Fibroblast of lung (primary cell): ENCODE results near the gene CACNG4. TPM values are rescaled to one million over a fixed set of nuclear protein-coding genes. Genes with fewer than 3 reads are reported as not detected.

Experiments
- DNase-seq, 2 donors: peaks; one replicate each; pipeline versions ENCODE4 v3.0.0 to v3.0.0-alpha.2; 2010; ENCODE audit warnings: low read depth in 2 of 2
- H2AFZ ChIP-seq: 2 replicates; pipeline ENCODE4 v1.5.1; 2012; ENCODE audit warnings: low read length, control low read depth, inconsistent platforms
- H3K27ac ChIP-seq: 2 replicates; pipeline ENCODE4 v1.5.1; 2011; ENCODE audit warnings: low read length, control low read depth; ENCODE audit not compliant: insufficient read depth
- H3K27me3 ChIP-seq: 2 replicates; pipeline ENCODE4 v1.5.1; 2011; ENCODE audit warnings: mild to moderate bottlenecking, low read length; ENCODE audit not compliant: control insufficient read depth, insufficient read depth
- H3K36me3 ChIP-seq: 2 replicates; pipeline ENCODE4 v1.5.1; 2011; ENCODE audit warnings: low read length; ENCODE audit not compliant: control insufficient read depth, insufficient read depth
- H3K4me1 ChIP-seq: 2 replicates; pipeline ENCODE4 v1.5.1; 2011; ENCODE audit warnings: low read length; ENCODE audit not compliant: control insufficient read depth, insufficient read depth; ENCODE audit errors: extremely low read depth
- H3K4me2 ChIP-seq: 2 replicates; pipeline ENCODE4 v1.5.1; 2011; ENCODE audit warnings: low read length, control low read depth; ENCODE audit not compliant: insufficient read depth; ENCODE audit errors: extremely low read depth
- H3K4me3 ChIP-seq, 4 experiments: fragments of 200-600 bp in 1 of 4; sonication (generic) in 1 of 4; replicated peaks in 1 of 4; 2 replicates each; pipeline ENCODE4 v1.5.1; 2011 to 2016; ENCODE audit warnings: low read length in 4 of 4, low read depth in 3 of 4, mild to moderate bottlenecking in 3 of 4, control low read depth in 2 of 4, inconsistent platforms in 1 of 4, mixed read lengths in 1 of 4; ENCODE audit not compliant: insufficient read depth in 1 of 4; ENCODE audit errors: control extremely low read depth in 1 of 4
- H3K79me2 ChIP-seq: 2 replicates; pipeline ENCODE4 v1.5.1; 2012; ENCODE audit warnings: mild to moderate bottlenecking, low read length, inconsistent platforms; ENCODE audit not compliant: control insufficient read depth, insufficient read depth
- H3K9ac ChIP-seq: 2 replicates; pipeline ENCODE4 v1.5.1; 2011; ENCODE audit warnings: mild to moderate bottlenecking, low read length, control low read depth; ENCODE audit not compliant: insufficient read depth
- H3K9me3 ChIP-seq: 2 replicates; pipeline ENCODE4 v1.5.1; 2012; ENCODE audit warnings: low read depth, low read length; ENCODE audit not compliant: control insufficient read depth, insufficient read depth
- H4K20me1 ChIP-seq: 2 replicates; pipeline ENCODE4 v1.5.1; 2011; ENCODE audit warnings: low read length; ENCODE audit not compliant: control insufficient read depth, insufficient read depth; ENCODE audit errors: extremely low read depth
- CTCF ChIP-seq, 2 donors: IDR thresholded peaks in 1 of 2; conservative IDR thresholded peaks in 1 of 2; 1 replicate in 1 of 2; 2 replicates in 1 of 2; pipeline ENCODE4 v1.5.1; 2011 to 2012; ENCODE audit warnings: low read length in 2 of 2, control low read depth in 1 of 2, inconsistent platforms in 1 of 2, low read depth in 1 of 2, mild to moderate bottlenecking in 1 of 2
- EZH2 ChIP-seq: IDR thresholded peaks from 2 replicates; pipeline ENCODE4 v1.5.1; 2012; ENCODE audit warnings: low read length, control low read depth, mild to moderate bottlenecking; ENCODE audit errors: missing control alignments
- polyA plus RNA-seq, 2 donors: library from polyadenylated mRNA; depleted of rRNA in 1 of 2; stranded (reverse) in 1 of 2; unstranded in 1 of 2; fragments of >200 nt; gene quantifications; 2 replicates each; pipeline ENCODE4 v1.2.1, GENCODE V29; 2011 to 2012; ENCODE audit warnings: missing spikeins in 1 of 2
- total RNA-seq: library from RNA; depleted of rRNA; stranded (reverse); fragments of >200 nt; gene quantifications from 2 replicates; pipeline ENCODE4 v1.2.1, GENCODE V29; 2014

CACNG4 gene
- total and polyA plus RNA-seq, 2 donors (not counting 1 experiment from before 2014, with no cell fraction given): not detected

GRCh38 chr17:66938656-66939055 lies 25.9 kb upstream of the CACNG4 start:
- H3K79me2 ChIP-seq: no peaks in the 10 kb centered on the region
- no peak overlapping the region for H3K27ac ChIP-seq

GRCh38 chr17:66939461-66940114 lies 24.9 kb upstream of the CACNG4 start:
- TF ChIP-seq EZH2 (no peak), CTCF (conservative IDR thresholded peaks at IDR 0.05 in 1 of 2, IDR thresholded peaks at IDR 0.05 in 1 of 2; ENCODE audit: low read depth in 1 of 2, low read length in 2 of 2) (no peak)
- no peak for DNase-seq
- peaks cover 17% of the 10 kb centered on the region for H3K27me3 ChIP-seq
- no peaks in the 10 kb centered on the region for H3K79me2 ChIP-seq
- H3K4me1 ChIP-seq: no peaks in the 10 kb centered on the region
- no peaks in the 10 kb centered on the region for H3K36me3 ChIP-seq
- no peak overlapping the region for H3K4me3 ChIP-seq
- H2AFZ ChIP-seq: no peak overlapping the region
- H3K9me3 ChIP-seq: no peaks in the 10 kb centered on the region
- no peak overlapping the region for H3K9ac ChIP-seq
- H3K4me2 ChIP-seq: no peak overlapping the region
- H3K27ac ChIP-seq: no peak overlapping the region
- H4K20me1 ChIP-seq: no peaks in the 10 kb centered on the region

More at GRCh38 chr17:66938656-66939055, 25.9 kb upstream of the CACNG4 start:
- no peaks in the 10 kb centered on the region for H3K9me3 ChIP-seq
- no peak overlapping the region for H3K9ac ChIP-seq
- TF ChIP-seq CTCF (conservative IDR thresholded peaks at IDR 0.05 in 1 of 2, IDR thresholded peaks at IDR 0.05 in 1 of 2; ENCODE audit: low read depth in 1 of 2, low read length in 2 of 2) (no peak), EZH2 (no peak)
- no peak overlapping the region for H2AFZ ChIP-seq
- peaks cover 15% of the 10 kb centered on the region for H3K27me3 ChIP-seq
- no peak overlapping the region for H3K4me3 ChIP-seq
- no peaks in the 10 kb centered on the region for H3K4me1 ChIP-seq
- H3K36me3 ChIP-seq: no peaks in the 10 kb centered on the region
- H3K4me2 ChIP-seq: no peak overlapping the region
- no peak for DNase-seq
- H4K20me1 ChIP-seq: no peaks in the 10 kb centered on the region

GRCh38 chr17:66941249-66941648 lies 23.3 kb upstream of the CACNG4 start:
- Histone ChIP-seq H3K4me3 (no peak overlapping the region), H3K4me2 (no peak overlapping the region), H3K4me1 (no peaks in the 10 kb centered on the region), H3K27me3 (peaks cover 22% of the 10 kb centered on the region), H3K9ac (no peak overlapping the region), H3K36me3 (no peaks in the 10 kb centered on the region), H3K9me3 (no peaks in the 10 kb centered on the region), H3K27ac (no peak overlapping the region), H2AFZ (no peak overlapping the region), H3K79me2 (no peaks in the 10 kb centered on the region), H4K20me1 (no peaks in the 10 kb centered on the region)
- DNase-seq: no peak
- TF ChIP-seq CTCF (conservative IDR thresholded peaks at IDR 0.05 in 1 of 2, IDR thresholded peaks at IDR 0.05 in 1 of 2; ENCODE audit: low read depth in 1 of 2, low read length in 2 of 2): no peak
- no peak for TF ChIP-seq EZH2
